ENCODE measurements around the gene RPL26. TPM values are rescaled to one million over a fixed set of nuclear protein-coding genes. Genes with fewer than 3 reads are reported as not detected.

RPL26 gene
- 3,568 to 3,900 TPM (median 3,728 TPM) in 5 replicates for total RNA-seq (2022; extraction: Qiagen RNA extraction)

DNA sequence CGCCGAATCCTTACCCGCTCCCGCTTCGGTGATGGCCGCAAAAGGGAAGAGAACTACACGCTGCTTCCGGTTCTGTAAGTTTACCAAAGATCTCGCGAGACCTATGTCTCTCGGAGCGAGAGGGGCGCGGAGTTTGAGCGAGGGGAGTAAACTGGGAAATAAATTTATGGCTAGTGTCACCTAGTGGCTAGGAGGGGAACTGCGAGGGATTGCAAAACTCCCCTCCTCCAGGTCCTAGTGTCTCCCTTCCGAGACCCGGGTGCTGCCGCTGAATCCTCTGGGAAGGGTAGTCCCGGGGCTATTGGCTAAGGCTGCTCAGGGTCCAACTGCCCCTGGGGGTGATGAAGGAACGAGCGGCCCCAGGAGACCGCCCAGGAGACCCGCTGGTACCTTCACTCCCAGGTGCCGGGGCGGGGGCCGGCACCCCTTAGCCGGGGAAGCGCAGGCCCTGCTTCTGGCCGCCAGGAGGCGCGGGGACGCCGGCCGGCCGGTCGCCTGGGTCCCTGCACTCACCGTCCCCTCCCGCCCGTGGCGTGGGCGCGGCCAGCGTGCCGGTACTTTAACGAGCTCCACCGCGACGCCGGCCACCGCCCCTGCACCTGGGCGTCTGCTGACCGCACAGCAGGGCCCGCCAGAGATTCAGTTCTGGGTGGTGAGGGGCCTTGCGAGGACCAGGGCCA, at the start of gene RPL26:
TSS of gene RPL26 (minus strand) at position 51 of the 680 bp plus-strand sequence. CDS start 883 bp downstream, outside the sequence.

DNA sequence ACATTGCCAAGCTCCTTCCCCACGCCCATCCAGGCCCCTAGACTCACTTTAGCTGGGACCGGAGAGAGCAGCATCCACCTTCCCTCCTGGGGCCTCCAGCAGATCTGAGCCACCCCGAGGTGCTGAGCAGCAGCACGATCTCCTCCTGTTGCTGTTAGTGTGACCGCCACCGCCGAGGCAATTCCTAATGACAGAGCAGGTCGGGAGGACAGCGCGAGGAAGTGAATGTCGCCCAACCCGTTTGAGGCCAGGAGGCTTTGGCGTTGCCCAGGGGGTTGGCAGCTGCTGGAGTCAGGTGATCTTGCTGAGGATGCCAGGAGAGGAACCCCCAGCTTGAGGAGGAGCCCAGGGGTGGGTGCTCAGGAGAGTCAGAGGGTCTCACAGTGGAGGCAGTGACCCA, 14.6 kb upstream of the RPL26 start, which contains the start of gene RNF222:
TSS of gene RNF222 (minus strand) at position 192 of the 400 bp plus-strand sequence. CDS start 4,366 bp downstream, outside the sequence.

DNA sequence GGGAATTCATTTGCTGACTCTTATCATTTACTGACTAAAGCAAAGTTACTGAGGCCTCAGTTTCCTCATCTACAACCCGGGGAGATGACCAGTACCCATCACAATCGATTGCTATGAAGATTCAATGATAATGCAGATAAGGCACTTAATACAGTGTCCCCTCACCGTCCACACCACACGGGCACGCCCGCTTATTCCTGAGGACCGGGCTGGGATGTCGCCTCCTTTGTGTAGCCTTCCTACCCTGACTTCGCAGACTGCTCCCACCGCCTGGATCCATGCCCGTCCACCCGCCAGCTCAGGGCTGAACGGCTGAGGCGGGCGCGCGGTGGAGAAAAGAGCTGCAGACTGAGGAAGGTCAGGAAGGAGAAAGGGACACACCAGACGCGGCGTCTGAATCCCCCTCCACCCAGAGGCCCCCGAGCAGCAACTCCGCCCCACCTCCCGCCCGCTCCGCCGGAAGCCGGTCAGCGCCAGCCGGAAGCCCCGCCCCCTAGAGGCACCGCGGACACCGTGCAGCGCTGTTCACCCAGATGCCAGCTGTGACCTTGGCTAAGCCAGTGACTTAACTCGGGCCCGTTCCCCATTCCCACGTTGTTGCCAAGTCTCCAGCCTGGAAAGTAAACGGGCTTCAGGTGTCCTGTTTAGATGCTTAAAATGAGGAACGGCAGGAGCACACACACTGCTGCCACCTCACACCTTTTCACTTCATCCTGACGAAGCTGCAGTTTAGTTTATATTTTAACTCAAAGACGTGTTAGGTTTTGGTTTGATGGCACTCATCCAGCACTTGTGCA, 6.5 kb downstream of the RPL26 start, which contains the start of gene KRABD2:
TSS of gene KRABD2 (minus strand) at position 434 of the 797 bp plus-strand sequence.

DNA sequence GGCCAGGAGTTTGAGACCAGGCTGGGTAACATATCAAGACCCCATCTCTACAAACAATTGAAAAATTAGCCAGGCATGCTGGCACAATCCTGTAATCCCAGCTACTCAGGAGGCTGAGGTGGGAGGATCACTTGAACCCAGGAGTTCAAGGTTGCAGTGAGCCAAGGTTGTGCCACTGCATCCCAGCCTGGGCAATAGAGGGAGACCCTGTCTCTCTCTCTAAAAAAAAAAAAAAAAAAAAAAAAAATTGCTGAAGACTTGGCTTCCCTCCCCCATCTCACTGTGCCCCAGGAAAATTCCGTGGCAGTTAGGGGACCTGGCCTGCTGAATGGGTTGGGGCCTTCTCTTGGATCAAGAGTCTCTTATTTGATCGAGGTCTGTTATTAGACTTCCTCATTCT, 43.5 kb downstream of the RPL26 start, which contains the start of gene ODF4:
TSS of gene ODF4 (plus strand) at position 301 of the 400 bp plus-strand sequence. CDS start 212 bp downstream, outside the sequence.

Other genes with a start within 250 kb of the RPL26 start
- gene PER1, start 230.8 kb downstream of the RPL26 start, total RNA-seq (2022; extraction: Qiagen RNA extraction) = 49.3 to 55.5 TPM (median 53.3 TPM) in 5 replicates
- 23.5 to 31.4 TPM (median 28.1 TPM) in 5 replicates for gene VAMP2, start 220.2 kb downstream of the RPL26 start, total RNA-seq (2022; extraction: Qiagen RNA extraction)
- gene TMEM107, start 206.8 kb downstream of the RPL26 start, total RNA-seq (2022; extraction: Qiagen RNA extraction) = 20.0 to 21.8 TPM (median 20.6 TPM) in 5 replicates
- gene BORCS6, start 193.0 kb downstream of the RPL26 start, total RNA-seq (2022; extraction: Qiagen RNA extraction) = 6.6 to 8.6 TPM (median 8.3 TPM) in 5 replicates
- 137 to 153 TPM (median 149 TPM) in 5 replicates for gene AURKB, start 172.6 kb downstream of the RPL26 start, total RNA-seq (2022; extraction: Qiagen RNA extraction)
- 11.4 to 16.1 TPM (median 15.6 TPM) in 5 replicates for gene CTC1, start 135.1 kb downstream of the RPL26 start, total RNA-seq (2022; extraction: Qiagen RNA extraction)
- 42.7 to 53.6 TPM (median 45.8 TPM) in 5 replicates for gene PFAS, start 133.9 kb downstream of the RPL26 start, total RNA-seq (2022; extraction: Qiagen RNA extraction)
- 37.7 to 45.8 TPM (median 43.9 TPM) in 5 replicates for gene RANGRF, start 94.5 kb downstream of the RPL26 start, total RNA-seq (2022; extraction: Qiagen RNA extraction)
- gene SLC25A35, start 87.8 kb downstream of the RPL26 start, total RNA-seq (2022; extraction: Qiagen RNA extraction) = 6.0 to 8.8 TPM (median 7.7 TPM) in 5 replicates
- not detected in 5 replicates for gene ARHGEF15, start 73.0 kb downstream of the RPL26 start, total RNA-seq (2022; extraction: Qiagen RNA extraction)
- not detected in 5 replicates for gene ODF4, start 43.4 kb downstream of the RPL26 start, total RNA-seq (2022; extraction: Qiagen RNA extraction)
- gene RNF222, start 14.6 kb upstream of the RPL26 start, total RNA-seq (2022; extraction: Qiagen RNA extraction) = not detected in 5 replicates
- gene NDEL1, start 52.7 kb upstream of the RPL26 start, total RNA-seq (2022; extraction: Qiagen RNA extraction) = 60.0 to 77.6 TPM (median 63.7 TPM) in 5 replicates
- gene MYH10, start 247.5 kb upstream of the RPL26 start, total RNA-seq (2022; extraction: Qiagen RNA extraction) = 16.4 to 28.9 TPM (median 22.5 TPM) in 5 replicates